Esophagus muscularis mucosa (tissue), 3 donors: ENCODE data around the gene ID2.

Source experiments
- POLR2AphosphoS5 ChIP-seq, 2 donors: sonication (generic); formaldehyde crosslinking; IDR thresholded peaks; one replicate each; pipeline ENCODE4 v1.6.1; 2017; ENCODE audit warnings: antibody characterized with exemption in 2 of 2
- TF ChIP-seq, protein P1 (sequence below), 3 experiments: fragments of 200-600 bp in 2 of 3; fragments of 450-650 bp in 1 of 3; sonication (generic) in 2 of 3; IDR thresholded peaks; one replicate each; pipeline ENCODE4 v1.5.1; 2017 to 2019; ENCODE audit warnings: antibody characterized with exemption in 3 of 3, mild to moderate bottlenecking in 2 of 3, moderate library complexity in 1 of 3

DNA sequence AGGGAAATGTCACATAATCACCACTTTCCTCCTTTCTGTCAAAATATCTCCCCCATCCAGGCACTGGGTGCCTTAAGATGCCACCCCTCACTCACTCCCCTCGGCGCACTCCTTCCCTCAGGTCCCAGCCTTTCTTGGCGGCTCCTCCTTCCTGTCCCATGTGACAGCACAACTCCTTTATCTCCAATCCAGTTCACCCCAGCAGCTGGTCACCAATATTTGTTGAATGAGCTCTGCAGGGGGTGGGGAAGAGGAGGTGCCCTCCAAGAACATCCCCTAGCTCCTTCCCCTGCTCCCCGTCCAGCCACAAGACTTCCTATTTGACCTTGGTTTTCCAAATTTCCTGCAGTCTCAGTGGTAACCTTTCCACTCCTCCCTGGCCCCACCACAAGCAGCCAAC lies 31.6 kb upstream of the ID2 start:
- TF ChIP-seq, protein P1, sequence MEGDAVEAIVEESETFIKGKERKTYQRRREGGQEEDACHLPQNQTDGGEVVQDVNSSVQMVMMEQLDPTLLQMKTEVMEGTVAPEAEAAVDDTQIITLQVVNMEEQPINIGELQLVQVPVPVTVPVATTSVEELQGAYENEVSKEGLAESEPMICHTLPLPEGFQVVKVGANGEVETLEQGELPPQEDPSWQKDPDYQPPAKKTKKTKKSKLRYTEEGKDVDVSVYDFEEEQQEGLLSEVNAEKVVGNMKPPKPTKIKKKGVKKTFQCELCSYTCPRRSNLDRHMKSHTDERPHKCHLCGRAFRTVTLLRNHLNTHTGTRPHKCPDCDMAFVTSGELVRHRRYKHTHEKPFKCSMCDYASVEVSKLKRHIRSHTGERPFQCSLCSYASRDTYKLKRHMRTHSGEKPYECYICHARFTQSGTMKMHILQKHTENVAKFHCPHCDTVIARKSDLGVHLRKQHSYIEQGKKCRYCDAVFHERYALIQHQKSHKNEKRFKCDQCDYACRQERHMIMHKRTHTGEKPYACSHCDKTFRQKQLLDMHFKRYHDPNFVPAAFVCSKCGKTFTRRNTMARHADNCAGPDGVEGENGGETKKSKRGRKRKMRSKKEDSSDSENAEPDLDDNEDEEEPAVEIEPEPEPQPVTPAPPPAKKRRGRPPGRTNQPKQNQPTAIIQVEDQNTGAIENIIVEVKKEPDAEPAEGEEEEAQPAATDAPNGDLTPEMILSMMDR (IDR thresholded peaks at IDR 0.05): no peak
- TF ChIP-seq POLR2AphosphoS5 (IDR thresholded peaks at IDR 0.05): no peak
